ENCODE results near the gene ZNF672.

ZNF672 gene

DNA sequence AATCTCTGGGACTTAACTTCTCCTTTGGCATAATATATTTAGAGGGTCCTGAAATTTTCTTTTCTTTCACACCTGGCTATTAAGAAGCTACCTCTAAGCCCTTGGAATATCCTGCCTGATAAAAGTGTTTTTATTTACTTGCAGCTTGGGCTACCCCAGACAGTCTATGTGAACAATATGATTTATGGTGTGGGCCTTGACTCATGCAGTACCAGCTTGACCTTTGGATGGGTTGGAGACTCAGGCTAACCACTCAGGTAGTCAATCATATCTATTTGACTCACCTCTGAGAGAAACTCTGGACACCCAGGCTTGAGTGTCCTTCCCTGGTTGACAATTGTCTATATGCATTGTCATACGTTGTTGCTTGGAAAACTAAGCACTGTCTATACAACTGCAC lies 54.6 kb downstream of the ZNF672 start:
- H3K36me3 Mint-ChIP-seq (ENCODE audit: low read depth): no peaks in the 10 kb centered on the region
- peaks cover 39% of the 10 kb centered on the region for H3K27me3 Mint-ChIP-seq (ENCODE audit: low read depth)
- H3K27ac Mint-ChIP-seq: no peak overlapping the region
- no peaks in the 10 kb centered on the region for H3K9me3 Mint-ChIP-seq
- no peaks in the 10 kb centered on the region for H3K4me1 Mint-ChIP-seq (ENCODE audit: low read depth)
- no peak overlapping the region for H3K4me3 Mint-ChIP-seq

DNA sequence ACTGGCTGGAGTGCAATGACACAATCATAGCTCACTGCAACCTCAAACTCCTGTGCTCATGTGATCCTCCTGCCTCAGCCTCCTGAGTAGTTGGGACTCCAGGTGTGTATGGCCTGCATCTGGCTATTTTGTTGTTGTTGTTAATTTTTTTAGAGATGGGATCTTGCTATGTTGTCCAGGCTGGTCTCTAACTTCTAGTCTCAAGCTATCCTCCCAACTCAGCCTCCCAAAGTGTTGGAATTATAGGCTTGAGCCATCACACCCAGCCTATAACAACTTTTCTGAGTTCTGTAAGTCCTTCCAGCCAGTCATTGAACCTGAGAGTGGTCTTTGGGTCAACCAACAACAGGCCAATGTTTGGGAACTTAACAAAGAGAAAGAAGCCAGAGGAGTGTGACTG lies 56.8 kb downstream of the ZNF672 start:
- H3K9me3 Mint-ChIP-seq: no peaks in the 10 kb centered on the region
- no peak overlapping the region for H3K4me3 Mint-ChIP-seq
- H3K36me3 Mint-ChIP-seq (ENCODE audit: low read depth): no peaks in the 10 kb centered on the region
- no peaks in the 10 kb centered on the region for H3K4me1 Mint-ChIP-seq (ENCODE audit: low read depth)
- H3K27me3 Mint-ChIP-seq (ENCODE audit: low read depth): peaks cover 47% of the 10 kb centered on the region
- no peak overlapping the region for H3K27ac Mint-ChIP-seq

DNA sequence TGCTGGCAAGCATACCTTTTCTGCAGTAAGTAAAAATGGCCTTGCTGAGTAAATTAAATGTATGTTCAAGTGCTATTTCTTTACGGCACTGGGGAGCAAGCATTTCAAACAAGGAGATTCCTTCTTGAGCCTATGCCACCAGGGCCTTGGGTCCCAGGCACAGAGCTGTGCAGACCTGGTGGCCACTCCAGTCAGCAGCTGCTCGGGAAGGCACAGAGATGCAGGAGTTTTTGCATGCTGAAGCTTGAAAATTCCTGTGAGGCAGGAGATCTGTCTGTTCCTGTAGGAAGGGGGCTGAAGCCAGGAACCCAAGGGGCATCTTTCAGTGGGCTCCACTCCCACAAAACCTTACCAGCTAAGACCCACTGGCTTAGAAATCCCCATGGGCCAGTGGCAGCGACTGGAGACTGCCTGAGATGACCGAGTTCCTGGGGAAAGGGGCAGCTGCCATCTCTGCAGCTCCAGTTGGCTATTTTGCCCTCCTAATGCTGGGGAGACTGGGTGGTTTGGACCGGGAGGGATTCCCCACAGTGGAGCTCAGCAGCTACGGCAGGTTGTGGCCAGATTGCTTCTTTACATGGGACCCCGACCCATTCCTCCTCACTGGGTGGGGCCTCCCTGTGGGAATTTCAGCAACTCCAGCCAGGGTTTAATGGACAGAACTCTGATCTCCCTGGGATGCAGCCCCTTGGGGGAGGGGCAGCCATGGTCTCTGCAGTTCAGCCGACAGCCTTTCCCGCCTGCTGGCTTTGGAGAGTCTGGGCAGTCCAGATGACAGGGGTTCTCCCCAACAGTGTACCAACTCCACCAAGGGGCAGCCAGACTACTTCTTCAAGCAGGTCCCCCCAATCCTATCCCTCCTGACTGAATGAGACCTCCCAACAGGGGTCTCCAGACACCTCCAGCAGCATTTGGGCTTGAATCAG lies 59.7 kb downstream of the ZNF672 start:
- H3K9me3 Mint-ChIP-seq: no peaks in the 10 kb centered on the region
- H3K4me3 Mint-ChIP-seq: no peak overlapping the region
- no peak overlapping the region for H3K27ac Mint-ChIP-seq
- peaks cover 4% of the 10 kb centered on the region for H3K4me1 Mint-ChIP-seq (ENCODE audit: low read depth)
- peaks cover 57% of the 10 kb centered on the region for H3K27me3 Mint-ChIP-seq (ENCODE audit: low read depth)
- H3K36me3 Mint-ChIP-seq (ENCODE audit: low read depth): no peaks in the 10 kb centered on the region
